ENCODE results near the gene TENT4B.

DNA sequence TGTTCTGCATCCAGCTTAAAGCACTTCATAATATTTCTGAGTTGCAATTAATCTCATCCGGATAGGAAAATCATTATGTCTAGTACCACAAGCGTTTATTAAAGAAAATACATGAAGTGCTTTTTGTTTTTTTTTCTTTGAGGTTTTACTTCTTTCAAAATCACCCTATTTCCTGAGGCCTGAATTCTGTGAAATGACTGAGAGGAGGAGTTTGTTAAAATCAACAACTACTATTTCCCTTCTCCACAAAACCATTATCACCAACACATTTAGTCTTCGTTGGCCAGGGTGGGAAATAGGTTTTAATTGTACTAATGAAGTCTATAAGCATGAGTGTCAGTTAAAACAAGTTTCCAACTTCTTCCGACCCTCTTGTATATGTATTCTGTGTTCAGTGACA lies 62.6 kb downstream of the TENT4B start:
- TF ChIP-seq, protein P1, sequence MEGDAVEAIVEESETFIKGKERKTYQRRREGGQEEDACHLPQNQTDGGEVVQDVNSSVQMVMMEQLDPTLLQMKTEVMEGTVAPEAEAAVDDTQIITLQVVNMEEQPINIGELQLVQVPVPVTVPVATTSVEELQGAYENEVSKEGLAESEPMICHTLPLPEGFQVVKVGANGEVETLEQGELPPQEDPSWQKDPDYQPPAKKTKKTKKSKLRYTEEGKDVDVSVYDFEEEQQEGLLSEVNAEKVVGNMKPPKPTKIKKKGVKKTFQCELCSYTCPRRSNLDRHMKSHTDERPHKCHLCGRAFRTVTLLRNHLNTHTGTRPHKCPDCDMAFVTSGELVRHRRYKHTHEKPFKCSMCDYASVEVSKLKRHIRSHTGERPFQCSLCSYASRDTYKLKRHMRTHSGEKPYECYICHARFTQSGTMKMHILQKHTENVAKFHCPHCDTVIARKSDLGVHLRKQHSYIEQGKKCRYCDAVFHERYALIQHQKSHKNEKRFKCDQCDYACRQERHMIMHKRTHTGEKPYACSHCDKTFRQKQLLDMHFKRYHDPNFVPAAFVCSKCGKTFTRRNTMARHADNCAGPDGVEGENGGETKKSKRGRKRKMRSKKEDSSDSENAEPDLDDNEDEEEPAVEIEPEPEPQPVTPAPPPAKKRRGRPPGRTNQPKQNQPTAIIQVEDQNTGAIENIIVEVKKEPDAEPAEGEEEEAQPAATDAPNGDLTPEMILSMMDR (IDR thresholded peaks at IDR 0.05; ENCODE audit: poor library complexity) = no peak
- TF ChIP-seq EZH2 (IDR thresholded peaks at IDR 0.05; ENCODE audit: borderline replicate concordance) = no peak

Measured in hepatocyte (in vitro differentiated cells).